ENCODE results near the gene E2F3. TPM values are rescaled to one million over a fixed set of nuclear protein-coding genes. Genes with fewer than 3 reads are reported as not detected.
A peak's percentile ranks its signal among the peaks of the same experiment; 100 is the strongest.

The E2F3 gene
- total and polyA plus RNA-seq, 4 experiments from 2014 or later, result 1.3 to 25.5 (median 15.2) TPM

- H3K9me3 ChIP-seq (ENCODE audit: control insufficient read depth in 1 of 2, low read length in 2 of 2), result no peaks in the 10 kb centered on the region
- peak in 1 of 5 donors; percentile 2 for DNase-seq
- H3K27ac ChIP-seq (ENCODE audit: low read depth, low read length), result no peak overlapping the region
- H3K4me1 Mint-ChIP-seq, result peaks cover 21 to 52% (median 37%) of the 10 kb centered on the region in 4 donors
- H3K4me3 ChIP-seq (ENCODE audit: low read length in 2 of 2), result peak overlapping the region in 1 of 2 donors; percentile 99
- POLR2A ChIA-PET (ENCODE audit: partially characterized antibody), result interaction anchor here (0.8 to 2.3 kb wide), 6 partner anchors 127 to 321 kb away, joined by 3 to 14 read pairs (median 6); partner anchors contain the start of gene MBOAT1
- intact Hi-C loops (cut with micrococcal nuclease), result loop anchor here (2.0 kb wide), 1 partner anchor 133 kb away; the partner anchor contains the start of gene E2F3
- H3K4me1 ChIP-seq (ENCODE audit: insufficient read depth, low read length), result peaks cover 26% of the 10 kb centered on the region
- peaks cover 0 to 1% of the 10 kb centered on the region in 2 donors for H3K27me3 Mint-ChIP-seq
- peak overlapping the region in 6 of 7 donors; percentile 57 to 99 (median 97) for H3K27ac Mint-ChIP-seq
- no peaks in the 10 kb centered on the region for H3K27me3 ChIP-seq (ENCODE audit: insufficient read depth, low read length)
- CTCF ChIA-PET (ENCODE audit: partially characterized antibody), result interaction anchor here (0.9 to 2.3 kb wide), 5 partner anchors 10 to 245 kb away, joined by 4 to 12 read pairs (median 5); no protein-coding TSS in a partner anchor
- peaks cover 10 to 30% of the 10 kb centered on the region in 2 donors for H3K36me3 Mint-ChIP-seq
- peak overlapping the region in 7 of 8 donors; percentile 96 to 100 (median 99) for H3K4me3 Mint-ChIP-seq
- H3K9me3 Mint-ChIP-seq, result no peaks in the 10 kb centered on the region
- H3K36me3 ChIP-seq (ENCODE audit: insufficient read depth, low read length), result no peaks in the 10 kb centered on the region
Observed at GRCh38 chr6:20533746-20534294, 132.1 kb downstream of the E2F3 start.

- DNase-seq, result peak; percentile 85 to 90 (median 86)
- ChIA-PET CTCF (ENCODE audit: partially characterized antibody) (interaction anchor here (0.9 to 2.3 kb wide), 4 partner anchors 130 to 245 kb away, joined by 4 to 12 read pairs (median 5); no protein-coding TSS in a partner anchor), POLR2A (ENCODE audit: partially characterized antibody) (interaction anchor here (0.8 to 2.3 kb wide), 6 partner anchors 127 to 322 kb away, joined by 3 to 14 read pairs (median 6); partner anchors contain the start of gene MBOAT1)
- intact Hi-C loops (cut with micrococcal nuclease), result loop anchor here (2.0 kb wide), 1 partner anchor 134 kb away; the partner anchor contains the start of gene E2F3
- Histone ChIP-seq H3K36me3 (ENCODE audit: insufficient read depth, low read length) (no peaks in the 10 kb centered on the region), H3K4me3 (ENCODE audit: low read length in 2 of 2) (peak within 1 kb of the TSS; percentile 89 to 99), H3K27me3 (ENCODE audit: insufficient read depth, low read length) (no peaks in the 10 kb centered on the region), H3K4me1 (ENCODE audit: insufficient read depth, low read length) (peaks cover 25% of the 10 kb centered on the region), H3K9me3 (ENCODE audit: control insufficient read depth in 1 of 2, low read length in 2 of 2) (no peaks in the 10 kb centered on the region), H3K27ac (ENCODE audit: low read depth, low read length) (peak within 1 kb of the TSS; percentile 72)
- Mint-ChIP-seq H3K27ac (peak within 1 kb of the TSS; percentile 94 to 99 (median 99)), H3K9me3 (no peaks in the 10 kb centered on the region), H3K36me3 (peaks cover 11 to 37% of the 10 kb centered on the region in 2 donors), H3K4me3 (peak within 1 kb of the TSS; percentile 92 to 100 (median 99)), H3K4me1 (peaks cover 22 to 52% (median 39%) of the 10 kb centered on the region in 4 donors), H3K27me3 (no peaks in the 10 kb centered on the region)
Observed at GRCh38 chr6:20534295-20535262, 132.9 kb downstream of the E2F3 start, which contains the start of gene CDKAL1. TSS of gene CDKAL1 (plus strand) at chr6:20534457. CDS start at chr6:20546351, 11,894 bp downstream.

GRCh38 chr6:20538131-20538662 lies 136.5 kb downstream of the E2F3 start:
- Histone ChIP-seq H3K27ac (ENCODE audit: low read depth, low read length) (no peak overlapping the region), H3K9me3 (ENCODE audit: control insufficient read depth in 1 of 2, low read length in 2 of 2) (no peaks in the 10 kb centered on the region), H3K4me3 (ENCODE audit: low read length in 2 of 2) (no peak overlapping the region), H3K27me3 (ENCODE audit: insufficient read depth, low read length) (no peaks in the 10 kb centered on the region), H3K36me3 (ENCODE audit: insufficient read depth, low read length) (peaks cover 15% of the 10 kb centered on the region), H3K4me1 (ENCODE audit: insufficient read depth, low read length) (peaks cover 36% of the 10 kb centered on the region)
- peak overlapping the region in 1 of 8 donors; percentile 23 for H3K4me3 Mint-ChIP-seq
- ChIA-PET CTCF (ENCODE audit: partially characterized antibody) (interaction anchor here (0.6 to 1.5 kb wide), 3 partner anchors 13 to 412 kb away, joined by 3 to 5 read pairs (median 4); no protein-coding TSS in a partner anchor), POLR2A (ENCODE audit: partially characterized antibody) (no interaction called here)
- DNase-seq, result no peak
- no peaks in the 10 kb centered on the region for H3K9me3 Mint-ChIP-seq
- H3K36me3 Mint-ChIP-seq, result peaks cover 28 to 67% of the 10 kb centered on the region in 2 donors
- H3K4me1 Mint-ChIP-seq, result peaks cover 33 to 72% (median 57%) of the 10 kb centered on the region in 4 donors
- intact Hi-C loops (cut with micrococcal nuclease), result no loop called here
- H3K27ac Mint-ChIP-seq, result no peak overlapping the region
- H3K27me3 Mint-ChIP-seq, result no peaks in the 10 kb centered on the region

- Histone ChIP-seq H3K4me1 (ENCODE audit: insufficient read depth, low read length) (peaks cover 30% of the 10 kb centered on the region), H3K27me3 (ENCODE audit: insufficient read depth, low read length) (no peaks in the 10 kb centered on the region), H3K9me3 (ENCODE audit: control insufficient read depth in 1 of 2, low read length in 2 of 2) (no peaks in the 10 kb centered on the region), H3K4me3 (ENCODE audit: low read length in 2 of 2) (no peak overlapping the region), H3K27ac (ENCODE audit: low read depth, low read length) (no peak overlapping the region), H3K36me3 (ENCODE audit: insufficient read depth, low read length) (peaks cover 16% of the 10 kb centered on the region)
- CTCF ChIA-PET (ENCODE audit: partially characterized antibody), result interaction anchor here (1.4 to 1.5 kb wide), 2 partner anchors 12 to 413 kb away, joined by 4 to 5 read pairs; no protein-coding TSS in a partner anchor
- no peaks in the 10 kb centered on the region for H3K9me3 Mint-ChIP-seq
- H3K27me3 Mint-ChIP-seq, result no peaks in the 10 kb centered on the region
- peaks cover 34 to 74% (median 56%) of the 10 kb centered on the region in 4 donors for H3K4me1 Mint-ChIP-seq
- H3K4me3 Mint-ChIP-seq, result peak overlapping the region in 1 of 8 donors; percentile 39
- H3K36me3 Mint-ChIP-seq, result peaks cover 28 to 69% of the 10 kb centered on the region in 2 donors
- no peak overlapping the region for H3K27ac Mint-ChIP-seq
- DNase-seq, result no peak
- intact Hi-C loops (cut with micrococcal nuclease), result no loop called here
- POLR2A ChIA-PET (ENCODE audit: partially characterized antibody), result no interaction called here
Observed at GRCh38 chr6:20538907-20539306, 137.2 kb downstream of the E2F3 start.

- Histone ChIP-seq H3K27me3 (ENCODE audit: insufficient read depth, low read length) (no peaks in the 10 kb centered on the region), H3K4me3 (ENCODE audit: low read length in 2 of 2) (no peak overlapping the region), H3K4me1 (ENCODE audit: insufficient read depth, low read length) (peaks cover 29% of the 10 kb centered on the region), H3K27ac (ENCODE audit: low read depth, low read length) (no peak overlapping the region), H3K36me3 (ENCODE audit: insufficient read depth, low read length) (peaks cover 16% of the 10 kb centered on the region), H3K9me3 (ENCODE audit: control insufficient read depth in 1 of 2, low read length in 2 of 2) (no peaks in the 10 kb centered on the region)
- POLR2A ChIA-PET (ENCODE audit: partially characterized antibody), result no interaction called here
- intact Hi-C loops (cut with micrococcal nuclease), result no loop called here
- peaks cover 34 to 70% (median 53%) of the 10 kb centered on the region in 4 donors for H3K4me1 Mint-ChIP-seq
- DNase-seq, result no peak
- H3K27ac Mint-ChIP-seq, result peak overlapping the region in 2 of 7 donors; percentile 17 to 46
- no peaks in the 10 kb centered on the region for H3K9me3 Mint-ChIP-seq
- H3K27me3 Mint-ChIP-seq, result no peaks in the 10 kb centered on the region
- CTCF ChIA-PET (ENCODE audit: partially characterized antibody), result no interaction called here
- H3K36me3 Mint-ChIP-seq, result peaks cover 31 to 67% of the 10 kb centered on the region in 2 donors
- H3K4me3 Mint-ChIP-seq, result no peak overlapping the region
Observed at GRCh38 chr6:20539387-20539786, 137.7 kb downstream of the E2F3 start.

GRCh38 chr6:20540683-20541082 lies 139.0 kb downstream of the E2F3 start:
- ChIA-PET POLR2A (ENCODE audit: partially characterized antibody) (no interaction called here), CTCF (ENCODE audit: partially characterized antibody) (interaction anchor here (1.0 to 1.7 kb wide), 2 partner anchors 13 to 1053 kb away, joined by 3 to 5 read pairs; partner anchors contain the start of gene SOX4)
- Mint-ChIP-seq H3K36me3 (peaks cover 38 to 64% of the 10 kb centered on the region in 2 donors), H3K27ac (peak overlapping the region in 2 of 7 donors; percentile 13 to 50), H3K27me3 (no peaks in the 10 kb centered on the region), H3K9me3 (no peaks in the 10 kb centered on the region), H3K4me1 (peaks cover 29 to 58% (median 48%) of the 10 kb centered on the region in 4 donors), H3K4me3 (no peak overlapping the region)
- H3K27ac ChIP-seq (ENCODE audit: low read depth, low read length), result no peak overlapping the region
- intact Hi-C loops (cut with micrococcal nuclease), result no loop called here
- H3K36me3 ChIP-seq (ENCODE audit: insufficient read depth, low read length), result peaks cover 16% of the 10 kb centered on the region
- H3K9me3 ChIP-seq (ENCODE audit: control insufficient read depth in 1 of 2, low read length in 2 of 2), result no peaks in the 10 kb centered on the region
- no peak overlapping the region for H3K4me3 ChIP-seq (ENCODE audit: low read length in 2 of 2)
- peaks cover 21% of the 10 kb centered on the region for H3K4me1 ChIP-seq (ENCODE audit: insufficient read depth, low read length)
- H3K27me3 ChIP-seq (ENCODE audit: insufficient read depth, low read length), result no peaks in the 10 kb centered on the region
- DNase-seq, result no peak
